Erythroblast (primary cell): ENCODE results near the gene PLEKHH1.

Experiments
- GATA1 ChIP-seq: IDR thresholded peaks from 2 replicates; pipeline ENCODE4 v1.6.1; 2011; ENCODE audit warnings: low read depth, mild to moderate bottlenecking, control low read depth, low read length, moderate library complexity
- POLR2A ChIP-seq: IDR thresholded peaks from 2 replicates; pipeline ENCODE4 v1.6.1; 2011; ENCODE audit warnings: mild to moderate bottlenecking, low read length

- TF ChIP-seq POLR2A (no peak), GATA1 (no peak)
These were observed 27.8 kb upstream of the PLEKHH1 start for GRCh38 chr14:67505254-67505653.
